ENCODE results near the gene P2RX2.

Gene P2RX2

DNA sequence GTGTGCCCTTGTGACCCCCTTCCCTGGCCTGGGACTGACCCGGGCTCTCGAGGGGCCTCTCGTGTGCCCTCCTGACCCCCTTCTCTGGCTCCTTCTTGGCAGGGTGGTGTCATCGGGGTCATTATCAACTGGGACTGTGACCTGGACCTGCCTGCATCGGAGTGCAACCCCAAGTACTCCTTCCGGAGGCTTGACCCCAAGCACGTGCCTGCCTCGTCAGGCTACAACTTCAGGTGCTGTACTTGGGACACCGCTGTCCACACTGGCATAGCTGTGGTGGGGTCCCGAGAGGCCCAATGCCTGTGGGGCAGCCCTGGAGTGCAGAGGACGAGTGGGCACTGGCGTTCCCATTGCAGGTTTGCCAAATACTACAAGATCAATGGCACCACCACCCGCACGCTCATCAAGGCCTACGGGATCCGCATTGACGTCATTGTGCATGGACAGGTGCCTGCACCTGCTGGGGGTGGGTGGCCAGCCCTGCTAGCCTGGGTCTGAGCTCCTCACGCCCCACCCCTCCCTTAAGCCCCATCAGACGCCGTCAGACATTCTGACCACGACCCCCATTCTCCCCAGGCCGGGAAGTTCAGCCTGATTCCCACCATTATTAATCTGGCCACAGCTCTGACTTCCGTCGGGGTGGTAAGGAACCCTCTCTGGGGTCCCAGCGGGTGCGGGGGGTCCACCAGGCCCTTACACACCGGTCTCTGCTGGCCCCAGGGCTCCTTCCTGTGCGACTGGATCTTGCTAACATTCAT is 2.5 kb downstream of the P2RX2 start:
- no peak for DNase-seq

- DNase-seq, result no peak
Measured at GRCh38 chr12:132621657-132622435, 3.3 kb downstream of the P2RX2 start.

- DNase-seq, result no peak
Measured at GRCh38 chr12:132622437-132623071, 4.0 kb downstream of the P2RX2 start.

- DNase-seq, result no peak
Measured at GRCh38 chr12:132623072-132623869, 4.7 kb downstream of the P2RX2 start.

GRCh38 chr12:132624186-132624855 is 5.7 kb downstream of the P2RX2 start:
- no peak for DNase-seq

- DNase-seq, result no peak
Measured at GRCh38 chr12:132624910-132625630, 6.5 kb downstream of the P2RX2 start.

GRCh38 chr12:132625731-132626430 is 7.3 kb downstream of the P2RX2 start:
- no peak for DNase-seq

- no peak for DNase-seq
Measured at GRCh38 chr12:132629330-132629729, 10.8 kb downstream of the P2RX2 start.

GRCh38 chr12:132630672-132631071 is 12.1 kb downstream of the P2RX2 start:
- DNase-seq, result no peak

GRCh38 chr12:132631666-132632065 is 13.1 kb downstream of the P2RX2 start:
- no peak for DNase-seq

DNA sequence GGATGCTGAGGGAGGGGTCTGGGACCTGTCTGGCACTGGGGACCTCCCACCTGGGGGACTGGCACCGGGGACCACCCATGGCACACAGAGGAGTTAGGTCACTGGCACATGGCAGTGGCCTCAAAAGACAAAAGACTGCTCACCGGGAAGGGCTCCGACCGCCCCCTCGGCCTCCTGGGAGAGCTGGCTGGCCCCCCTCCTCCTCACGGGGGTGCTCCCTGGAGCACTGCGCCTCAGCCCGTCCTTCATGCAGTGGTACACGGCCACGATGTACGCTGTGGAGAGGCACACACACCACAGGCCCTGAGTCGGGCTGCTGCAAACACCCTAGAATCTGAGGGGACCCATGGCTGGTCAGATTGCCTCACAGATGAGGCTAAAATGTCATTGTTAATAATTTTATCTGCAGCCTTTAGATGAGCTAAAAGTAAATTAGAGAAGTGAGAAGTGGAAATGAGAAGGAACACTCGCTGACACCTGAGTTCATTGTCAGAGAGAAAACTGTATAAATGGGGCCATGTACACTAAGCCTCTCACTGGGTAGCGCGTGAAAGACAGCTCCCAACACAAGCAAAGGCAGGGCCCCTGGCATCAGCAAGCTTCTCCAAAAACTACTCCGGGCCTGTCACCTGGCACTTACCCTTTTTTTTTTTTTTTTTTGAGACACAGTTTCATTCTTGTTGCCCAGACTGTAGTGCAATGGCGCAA is 14.1 kb downstream of the P2RX2 start:
- no peak for DNase-seq

GRCh38 chr12:132633398-132633797 is 14.8 kb downstream of the P2RX2 start:
- DNase-seq, result no peak

DNA sequence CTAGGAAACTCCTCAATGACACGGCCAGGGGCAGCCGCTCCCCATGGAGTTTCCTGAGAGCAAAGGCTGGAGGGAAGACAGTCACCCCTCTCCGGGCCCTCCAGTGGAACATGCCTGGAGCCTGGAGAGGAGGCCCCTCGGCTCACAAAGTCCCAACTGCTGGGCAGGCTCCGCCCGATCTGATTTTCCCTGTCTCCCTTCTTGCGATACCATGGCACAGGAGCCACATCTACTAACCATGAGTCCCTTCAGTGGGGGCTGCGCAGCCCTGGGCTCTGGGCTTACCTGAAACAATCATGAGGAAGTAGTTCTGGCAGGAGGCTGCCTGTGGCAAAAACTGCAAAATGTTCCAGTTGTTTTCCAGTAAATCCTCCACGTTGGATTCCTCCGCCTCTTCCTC is 15.3 kb downstream of the P2RX2 start:
- no peak for DNase-seq

- DNase-seq, result no peak
Measured at GRCh38 chr12:132634411-132634990, 15.9 kb downstream of the P2RX2 start.

DNA sequence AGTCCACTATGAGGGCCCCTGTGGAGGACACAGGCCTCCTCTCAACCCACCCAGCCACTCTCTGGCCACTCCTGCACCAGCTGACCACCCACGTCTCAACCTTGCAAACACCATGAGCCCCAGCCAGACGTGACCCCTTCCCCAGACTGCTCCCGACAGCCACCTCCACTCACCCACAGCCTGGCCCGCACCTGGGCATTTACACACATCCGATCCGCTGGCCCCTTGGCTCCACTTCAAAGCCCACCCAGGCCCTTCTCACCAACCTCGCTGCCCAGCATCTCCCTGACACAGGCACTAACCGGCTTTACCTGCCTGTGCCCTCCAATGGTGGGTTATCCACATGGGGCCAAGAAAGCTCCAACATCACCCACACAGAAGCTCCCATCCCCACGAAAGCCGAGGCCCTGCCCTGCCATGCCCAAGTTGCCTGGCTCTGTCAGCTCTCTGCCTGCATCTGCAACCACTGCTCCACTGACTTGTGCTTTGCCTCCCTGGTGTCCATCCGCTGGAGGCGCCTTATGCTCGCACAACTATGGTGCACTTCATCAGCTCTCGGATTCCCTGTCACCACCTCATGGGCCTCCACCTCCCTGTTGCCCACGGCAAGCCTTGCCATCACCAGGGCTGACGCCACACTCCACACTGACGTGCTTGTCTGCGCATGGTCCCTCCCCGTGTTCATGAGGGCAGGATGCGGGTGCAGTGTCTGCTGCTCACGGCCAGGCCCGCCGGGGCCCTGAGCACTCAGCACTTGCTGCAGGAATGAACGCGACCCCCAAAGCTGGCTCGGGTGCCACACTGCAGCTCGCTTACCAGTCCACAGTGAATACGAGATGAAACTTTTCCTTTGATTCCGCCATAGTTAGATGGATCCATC is 16.7 kb downstream of the P2RX2 start:
- DNase-seq, result no peak

DNA sequence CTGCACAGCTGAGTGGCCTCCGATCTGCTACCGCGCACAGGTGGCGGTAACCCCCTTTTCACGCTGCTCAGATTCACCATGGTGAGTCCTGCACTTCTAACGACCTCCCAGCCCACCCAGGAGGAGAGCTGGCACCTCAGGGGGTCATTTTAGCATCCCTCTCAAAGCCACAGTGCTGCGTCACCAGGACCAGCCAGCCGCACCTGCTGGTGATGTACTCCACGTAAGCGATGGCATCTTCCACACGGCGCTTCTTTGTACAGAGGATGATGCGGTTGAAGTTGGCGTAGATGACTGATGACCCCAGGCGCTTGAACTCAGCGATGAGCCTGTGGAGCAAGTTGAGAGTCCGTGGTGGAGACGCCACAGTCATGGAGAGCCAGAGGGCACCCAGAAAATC is 19.2 kb downstream of the P2RX2 start:
- no peak for DNase-seq

DNA sequence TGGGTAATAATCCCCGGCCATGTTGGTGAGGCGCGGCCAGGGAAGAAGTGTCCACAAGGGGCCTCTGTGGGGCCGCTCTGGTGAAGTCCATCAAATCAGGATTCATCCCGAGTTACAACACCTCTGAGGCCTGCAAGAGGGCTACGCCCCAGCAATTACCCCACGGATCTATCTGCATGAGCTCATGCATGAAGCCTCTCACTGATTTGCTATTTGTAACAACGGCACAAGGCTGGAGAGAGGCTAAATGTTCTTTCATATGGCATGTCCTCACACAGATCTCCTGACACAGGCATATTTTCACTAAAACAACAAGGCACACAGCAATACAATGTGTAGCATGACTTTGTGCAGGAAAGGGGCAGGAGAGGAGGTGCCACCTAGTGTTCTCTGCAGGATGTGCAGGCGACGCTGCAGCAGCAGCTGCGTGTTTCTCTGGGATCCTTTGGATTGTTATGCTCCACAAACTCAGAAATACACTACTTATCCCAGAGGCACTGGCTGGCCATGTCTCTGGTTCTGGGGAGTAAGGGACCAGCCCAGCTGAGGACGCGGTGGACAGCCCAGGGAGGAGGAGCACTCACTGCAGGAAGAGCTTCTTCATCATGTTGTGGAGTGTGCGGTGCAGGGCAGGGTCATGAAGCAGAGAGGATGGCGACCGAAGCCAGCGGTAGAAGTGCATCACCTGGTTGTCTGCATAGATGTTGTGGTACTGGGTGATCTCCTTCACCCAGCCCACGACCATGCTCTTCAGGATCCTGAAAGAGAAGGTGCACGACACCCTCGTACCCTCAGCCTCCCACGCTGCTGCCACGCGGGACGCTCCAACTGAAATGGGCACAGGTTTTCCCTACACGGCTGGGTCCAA is 20.2 kb downstream of the P2RX2 start:
- DNase-seq, result no peak

GRCh38 chr12:132639956-132640520 is 21.5 kb downstream of the P2RX2 start:
- no peak for DNase-seq

Data from CD4-positive, alpha-beta T cell treated with Interleukin-6 for 4 hours (primary cell).